SJCRH30 (cell line): ENCODE measurements around the gene PIGV. TPM values are rescaled to one million over a fixed set of nuclear protein-coding genes. Genes with fewer than 3 reads are reported as not detected.
"Not testable (repeated sequence)": the region's sequence is repeated elsewhere in the genome, so short reads cannot be mapped to it uniquely, and the experiment has no call there.

Experiments used
- DNase-seq, 2 experiments: peaks; one replicate each; pipeline ENCODE4 v3.0.0-alpha.2; 2015 to 2020
- H3K27ac ChIP-seq: fragments of 250-450 bp; sonication (Bioruptor Pico); 2 replicates; pipeline ENCODE4 v1.5.1; 2020; ENCODE audit warnings: mild to moderate bottlenecking, moderate library complexity
- H3K27me3 ChIP-seq: fragments of 250-450 bp; sonication (Bioruptor Pico); 2 replicates; pipeline ENCODE4 v1.5.1; 2020; ENCODE audit warnings: mild to moderate bottlenecking, moderate library complexity
- H3K36me3 ChIP-seq: fragments of 250-450 bp; sonication (Bioruptor Pico); 2 replicates; pipeline ENCODE4 v1.5.1; 2020; ENCODE audit warnings: mild to moderate bottlenecking, moderate library complexity
- H3K4me1 ChIP-seq: fragments of 250-450 bp; sonication (Bioruptor Pico); 2 replicates; pipeline ENCODE4 v1.5.1; 2020; ENCODE audit warnings: mild to moderate bottlenecking, moderate library complexity
- H3K4me3 ChIP-seq: fragments of 250-450 bp; sonication (Bioruptor Pico); 2 replicates; pipeline ENCODE4 v1.5.1; 2020; ENCODE audit warnings: mild to moderate bottlenecking, moderate library complexity
- H3K9me3 ChIP-seq: fragments of 250-450 bp; sonication (Bioruptor Pico); replicated peaks from 2 replicates; pipeline ENCODE4 v1.5.1; 2020; ENCODE audit warnings: mild to moderate bottlenecking, moderate library complexity
- total RNA-seq: library from RNA; depleted of rRNA; stranded (reverse); fragments of >200 nt; shearing (Covaris generic); gene quantifications from 2 replicates; pipeline ENCODE4 v1.2.3, GENCODE V29; 2014

PIGV gene
- total RNA-seq, 1 experiment from 2014 or later = 5.8 TPM

GRCh38 chr1:26828411-26828991, 40.8 kb downstream of the PIGV start:
- no peak for DNase-seq
- no peaks in the 10 kb centered on the region for H3K9me3 ChIP-seq
- H3K36me3 ChIP-seq = peaks cover 20% of the 10 kb centered on the region
- H3K27ac ChIP-seq = no peak overlapping the region
- H3K4me1 ChIP-seq = peaks cover 9% of the 10 kb centered on the region; the same call in 1 of the 2 replicates
- no peak overlapping the region for H3K4me3 ChIP-seq
- H3K27me3 ChIP-seq = 0 out of 2 replicates have a peak, but pooled peaks cover 6% of the 10 kb centered on the region

- DNase-seq = no peak
- Histone ChIP-seq H3K27ac (no peak overlapping the region), H3K9me3 (no peaks in the 10 kb centered on the region), H3K4me3 (no peak overlapping the region), H3K27me3 (0 out of 2 replicates have a peak, but pooled peaks cover 6% of the 10 kb centered on the region), H3K36me3 (peaks cover 25% of the 10 kb centered on the region), H3K4me1 (peaks cover 9% of the 10 kb centered on the region; the same call in 1 of the 2 replicates)
These were observed 41.6 kb downstream of the PIGV start for GRCh38 chr1:26829184-26829911.

- Histone ChIP-seq H3K36me3 (peaks cover 31% of the 10 kb centered on the region), H3K27ac (no peak overlapping the region), H3K9me3 (no peaks in the 10 kb centered on the region), H3K4me3 (no peak overlapping the region), H3K4me1 (0 out of 2 replicates have a peak, but pooled peaks cover 5% of the 10 kb centered on the region), H3K27me3 (no peaks in the 10 kb centered on the region)
- no peak for DNase-seq
These were observed 43.3 kb downstream of the PIGV start for GRCh38 chr1:26831059-26831458.

- DNase-seq = no peak
- no peak overlapping the region for H3K4me3 ChIP-seq
- H3K36me3 ChIP-seq = peaks cover 34% of the 10 kb centered on the region
- no peaks in the 10 kb centered on the region for H3K9me3 ChIP-seq
- no peak overlapping the region for H3K27ac ChIP-seq
- 0 out of 2 replicates have a peak, but pooled peaks cover 5% of the 10 kb centered on the region for H3K4me1 ChIP-seq
- H3K27me3 ChIP-seq = no peaks in the 10 kb centered on the region
These were observed 43.9 kb downstream of the PIGV start for GRCh38 chr1:26831546-26832248.

GRCh38 chr1:26832249-26832960, 44.7 kb downstream of the PIGV start:
- no peaks in the 10 kb centered on the region for H3K9me3 ChIP-seq
- no peaks in the 10 kb centered on the region for H3K27me3 ChIP-seq
- peaks cover 35% of the 10 kb centered on the region for H3K36me3 ChIP-seq
- no peak overlapping the region for H3K27ac ChIP-seq
- H3K4me1 ChIP-seq = 0 out of 2 replicates have a peak, but pooled peaks cover 5% of the 10 kb centered on the region
- H3K4me3 ChIP-seq = no peak overlapping the region
- DNase-seq = no peak

GRCh38 chr1:26833432-26834405, 46.0 kb downstream of the PIGV start:
- DNase-seq = no peak
- Histone ChIP-seq H3K27me3 (no peaks in the 10 kb centered on the region), H3K27ac (no peak overlapping the region), H3K4me1 (no peaks in the 10 kb centered on the region), H3K36me3 (peaks cover 38% of the 10 kb centered on the region), H3K4me3 (no peak overlapping the region), H3K9me3 (no peaks in the 10 kb centered on the region)

- H3K27ac ChIP-seq, H3K4me3 ChIP-seq, H3K9me3 ChIP-seq, H3K4me1 ChIP-seq, DNase-seq, H3K27me3 ChIP-seq: not testable (repeated sequence)
- H3K36me3 ChIP-seq = peaks cover 48% of the 10 kb centered on the region
These were observed 49.9 kb downstream of the PIGV start for GRCh38 chr1:26837665-26838064.

GRCh38 chr1:26838474-26839338, 51.0 kb downstream of the PIGV start:
- Histone ChIP-seq H3K4me1 (no peaks in the 10 kb centered on the region), H3K27ac (no peak overlapping the region), H3K27me3 (no peaks in the 10 kb centered on the region), H3K9me3 (no peaks in the 10 kb centered on the region), H3K4me3 (no peak overlapping the region), H3K36me3 (peaks cover 40% of the 10 kb centered on the region; the same call in 1 of the 2 replicates)
- no peak for DNase-seq

- Histone ChIP-seq H3K9me3 (no peaks in the 10 kb centered on the region), H3K27ac (no peak overlapping the region), H3K4me3 (no peak overlapping the region), H3K36me3 (peaks cover 36% of the 10 kb centered on the region; the same call in 1 of the 2 replicates), H3K4me1 (no peaks in the 10 kb centered on the region), H3K27me3 (no peaks in the 10 kb centered on the region)
- DNase-seq = no peak
These were observed 51.6 kb downstream of the PIGV start for GRCh38 chr1:26839339-26839722.

- no peaks in the 10 kb centered on the region for H3K27me3 ChIP-seq
- H3K9me3 ChIP-seq = no peaks in the 10 kb centered on the region
- peaks cover 34% of the 10 kb centered on the region; the same call in 1 of the 2 replicates for H3K36me3 ChIP-seq
- H3K4me1 ChIP-seq = no peaks in the 10 kb centered on the region
- H3K27ac ChIP-seq = no peak overlapping the region
- H3K4me3 ChIP-seq = no peak overlapping the region
- DNase-seq = no peak
These were observed 52.0 kb downstream of the PIGV start for GRCh38 chr1:26839779-26840178.

GRCh38 chr1:26844424-26845196, 56.9 kb downstream of the PIGV start:
- no peaks in the 10 kb centered on the region for H3K4me1 ChIP-seq
- no peak overlapping the region for H3K27ac ChIP-seq
- H3K9me3 ChIP-seq = no peaks in the 10 kb centered on the region
- no peak overlapping the region for H3K4me3 ChIP-seq
- no peaks in the 10 kb centered on the region for H3K27me3 ChIP-seq
- H3K36me3 ChIP-seq = peaks cover 31% of the 10 kb centered on the region
- no peak for DNase-seq

- not testable (repeated sequence) for H3K9me3 ChIP-seq, H3K27ac ChIP-seq, H3K4me1 ChIP-seq, H3K27me3 ChIP-seq, H3K4me3 ChIP-seq, DNase-seq
- H3K36me3 ChIP-seq = peaks cover 37% of the 10 kb centered on the region
These were observed 60.1 kb downstream of the PIGV start for GRCh38 chr1:26847826-26848225.
